ENCODE results near the gene MEG3.
"Not testable (repeated sequence)": the region's sequence is repeated elsewhere in the genome, so short reads cannot be mapped to it uniquely, and the experiment has no call there.

MEG3 gene

DNA sequence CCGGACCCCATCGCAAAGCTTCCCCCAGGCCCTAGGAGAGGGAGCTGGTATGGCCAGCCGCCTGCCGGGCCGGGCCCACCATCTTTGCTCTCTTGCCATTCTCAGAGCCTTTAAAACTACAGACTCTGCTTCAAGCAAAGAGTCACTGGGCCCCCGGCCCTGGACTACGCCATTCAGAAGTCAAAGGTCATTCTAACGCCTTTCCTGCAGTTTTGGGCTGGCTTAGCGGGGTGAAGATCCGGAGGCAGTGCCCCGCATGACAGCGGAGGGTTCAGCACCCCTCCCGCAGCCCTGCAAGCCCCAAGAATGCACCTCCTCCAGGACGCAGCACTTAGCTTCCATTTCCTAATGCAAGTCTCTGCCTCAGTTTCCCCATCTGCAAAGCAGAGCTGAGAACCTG lies 38.3 kb upstream of the MEG3 start:
- DNase-seq: no peak

DNA sequence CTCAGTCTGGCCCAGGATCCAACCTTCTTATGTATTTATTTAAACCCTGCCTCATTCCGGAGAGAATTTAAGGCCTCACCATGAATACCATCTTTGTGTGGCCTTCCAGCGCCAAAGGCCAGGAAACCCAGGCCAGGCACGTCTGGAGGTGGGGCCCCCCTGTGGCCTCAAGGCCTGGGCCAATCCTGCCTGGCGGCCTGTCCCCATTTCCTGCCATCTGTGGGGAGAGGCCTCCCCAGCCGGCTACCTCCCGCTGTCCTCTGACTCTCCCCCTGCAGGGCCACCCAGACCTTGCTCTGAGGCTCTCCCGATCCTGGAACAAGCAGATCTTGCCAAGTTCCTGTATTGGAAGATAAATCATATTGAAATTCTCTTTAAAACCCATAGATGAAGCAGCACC lies 37.4 kb upstream of the MEG3 start:
- DNase-seq: no peak

DNA sequence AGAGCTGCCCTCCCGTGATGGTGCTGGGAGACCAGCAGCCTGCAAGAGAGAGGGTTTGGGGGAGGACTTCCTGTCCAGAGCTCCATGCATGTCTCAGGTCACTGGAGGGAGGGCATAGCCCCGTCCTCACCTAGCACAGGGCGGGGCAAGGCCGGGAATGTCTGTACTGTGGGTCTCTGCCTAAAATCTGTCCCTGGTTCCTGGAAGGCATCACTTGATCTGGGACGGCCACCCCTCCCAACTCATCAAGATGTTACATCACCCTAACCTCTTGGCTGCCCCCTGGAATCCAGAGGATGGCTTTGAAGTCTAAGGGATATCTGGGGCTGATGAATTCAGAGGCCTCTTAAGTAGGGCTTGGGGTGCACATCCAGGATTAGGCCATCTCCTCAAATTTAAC lies 37.0 kb upstream of the MEG3 start:
- DNase-seq: no peak

DNA sequence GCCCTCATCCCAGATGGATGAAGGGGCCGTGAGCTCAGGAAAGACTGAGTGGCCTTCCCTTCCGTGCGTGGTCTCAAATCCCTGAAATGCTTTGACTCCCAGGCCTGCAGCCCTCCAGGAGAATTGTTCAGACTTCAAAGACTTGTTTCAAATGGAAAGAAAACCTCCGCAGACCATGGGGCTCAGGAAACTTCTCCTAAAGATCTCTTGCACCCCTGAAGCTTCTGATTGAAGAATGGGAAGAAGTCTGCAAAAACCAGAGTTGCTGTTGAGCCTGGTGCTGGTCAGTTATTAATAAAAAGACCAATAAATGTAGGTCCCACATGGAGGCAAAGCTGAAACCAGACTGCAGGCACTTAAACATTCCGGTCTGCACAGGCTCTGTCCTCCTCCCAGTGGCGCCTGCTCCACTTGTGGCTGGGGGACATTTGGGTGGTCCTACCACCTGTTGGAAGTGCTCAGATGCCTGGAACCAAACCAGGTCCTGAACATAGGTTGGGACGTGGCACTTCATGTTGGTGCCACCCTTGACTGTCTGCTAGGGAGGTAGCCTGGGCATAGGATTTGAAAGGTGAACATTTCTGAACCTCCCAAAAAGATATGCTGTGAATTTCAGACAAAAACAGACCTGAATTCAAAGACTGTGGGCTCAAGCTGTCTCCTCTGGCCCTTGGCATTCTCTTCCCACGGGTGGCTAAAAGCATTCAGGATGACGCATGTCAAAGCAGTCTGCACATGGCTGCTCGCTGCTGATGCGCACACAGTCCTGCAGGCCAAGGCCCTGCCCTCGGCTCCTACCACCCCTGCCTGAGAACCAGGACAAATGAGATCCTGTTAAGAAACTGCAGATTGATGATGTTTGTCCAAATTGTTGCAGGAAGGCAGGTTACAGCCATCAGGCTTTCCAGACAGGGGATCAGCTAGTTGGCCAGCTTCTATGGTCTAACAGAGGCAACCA lies 36.2 kb upstream of the MEG3 start:
- DNase-seq: no peak

DNA sequence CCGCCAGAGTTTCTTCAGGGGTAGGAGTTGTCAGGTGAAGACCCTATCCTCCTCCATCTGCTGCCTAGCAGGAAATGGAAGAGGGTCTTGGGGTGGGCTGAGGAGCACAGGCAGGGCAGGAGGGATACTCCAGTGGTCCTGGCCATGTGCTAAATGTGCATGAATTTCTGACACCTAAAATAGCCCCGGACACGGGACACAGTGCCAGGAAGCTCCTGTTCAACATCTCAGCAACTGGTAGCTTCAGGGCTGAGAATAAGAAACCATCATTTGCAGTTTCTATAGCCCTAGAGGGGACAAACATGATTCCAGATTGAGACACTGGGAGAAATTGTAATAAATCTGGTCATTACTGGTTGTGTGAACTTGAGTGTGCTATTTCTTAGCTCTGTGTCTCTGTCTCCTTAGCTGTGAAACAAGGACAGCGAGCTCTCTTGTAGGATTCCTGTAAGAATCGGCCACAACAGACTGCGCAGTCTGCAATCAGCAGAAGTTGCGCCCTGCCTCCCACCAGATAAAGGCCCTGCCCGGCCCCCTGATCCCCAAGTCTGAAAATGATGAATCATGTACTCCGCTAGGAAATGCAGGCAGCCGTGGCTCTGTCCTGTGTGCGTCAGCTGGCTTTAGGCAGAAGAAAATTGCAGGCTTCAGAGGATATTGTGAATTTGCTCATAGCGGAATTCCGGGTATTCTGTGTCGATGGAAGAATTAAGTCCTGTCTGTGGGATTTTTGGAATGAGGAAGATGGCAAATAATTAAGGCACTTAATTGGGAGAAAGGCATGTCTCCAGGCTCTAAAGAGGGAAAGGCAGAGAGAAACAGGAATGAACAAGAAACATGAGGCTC lies 35.2 kb upstream of the MEG3 start:
- no peak for DNase-seq

DNA sequence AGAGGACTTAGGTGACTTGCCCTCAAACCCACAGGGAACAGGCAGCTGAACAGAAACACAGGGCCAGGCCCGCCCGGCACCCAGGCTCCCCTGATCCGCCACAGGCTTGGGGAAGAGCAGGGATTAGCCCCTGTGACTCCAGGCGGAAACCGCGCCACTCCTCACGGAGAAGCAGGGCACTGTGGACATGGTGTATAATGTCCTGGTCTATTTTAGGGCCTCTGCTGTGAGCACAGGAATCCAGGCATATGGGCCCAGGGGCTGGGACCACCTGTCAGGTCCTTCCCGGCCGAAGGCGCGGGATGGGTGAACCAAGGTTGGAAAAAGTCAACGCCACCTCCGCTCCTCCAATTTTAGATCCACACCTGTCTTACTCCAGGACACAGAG lies 34.6 kb upstream of the MEG3 start:
- no peak for DNase-seq

DNA sequence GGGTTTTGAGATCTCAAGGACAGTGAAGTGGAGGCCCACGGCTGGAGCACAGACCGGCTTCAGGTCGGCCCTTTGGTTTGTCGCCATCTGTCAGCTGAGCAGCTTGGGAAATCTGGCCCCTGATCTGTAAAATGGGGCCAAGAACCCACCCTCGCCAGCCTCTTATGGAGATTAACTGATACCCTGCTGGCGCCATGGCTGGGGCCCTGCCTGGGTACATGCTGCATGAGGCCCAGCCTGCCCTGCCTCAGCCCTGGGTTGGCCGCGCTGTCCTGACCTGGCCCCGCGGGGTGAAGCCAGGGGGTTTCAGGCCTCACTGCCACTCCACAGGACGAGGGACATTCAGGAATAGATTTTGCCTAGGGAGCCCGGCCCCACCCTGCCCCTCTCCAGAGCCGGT lies 33.9 kb upstream of the MEG3 start:
- no peak for DNase-seq

DNA sequence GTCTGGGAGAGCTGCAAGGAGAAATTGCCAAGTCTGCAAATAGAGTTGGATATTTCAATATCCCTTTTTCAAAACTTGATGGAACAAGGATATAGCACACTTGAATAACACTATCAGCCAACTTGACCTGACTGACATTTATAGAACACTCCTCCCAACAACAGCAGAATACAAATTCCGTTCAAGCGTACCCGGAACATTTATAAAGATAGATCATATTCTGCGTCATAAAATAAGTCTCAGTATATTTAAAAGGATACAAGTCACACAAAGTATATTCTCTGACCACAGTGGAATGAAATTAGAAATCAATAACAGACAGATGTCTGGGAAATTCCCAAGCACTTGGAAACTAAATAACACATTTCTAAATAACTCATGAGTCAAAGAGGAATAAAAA lies 29.0 kb upstream of the MEG3 start:
- DNase-seq: no peak

DNA sequence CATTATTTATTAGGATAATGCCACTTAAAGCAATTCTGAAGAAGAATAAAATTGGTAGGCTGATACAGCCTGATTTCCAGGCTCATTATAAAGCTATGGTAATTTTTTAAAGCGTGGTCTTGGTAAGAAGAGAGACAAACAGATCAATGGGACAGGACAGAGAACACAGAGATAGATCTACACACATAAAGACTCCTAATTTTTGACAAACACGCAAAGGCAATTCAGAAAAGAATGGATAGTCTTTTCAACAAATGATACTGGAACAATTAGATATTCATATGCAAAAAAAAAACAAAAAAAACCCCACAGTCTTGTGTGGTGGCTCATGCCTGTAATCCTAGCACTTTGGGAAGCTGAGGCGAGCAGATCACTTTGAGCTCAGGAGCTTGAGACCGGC lies 25.9 kb upstream of the MEG3 start:
- no peak for DNase-seq

DNA sequence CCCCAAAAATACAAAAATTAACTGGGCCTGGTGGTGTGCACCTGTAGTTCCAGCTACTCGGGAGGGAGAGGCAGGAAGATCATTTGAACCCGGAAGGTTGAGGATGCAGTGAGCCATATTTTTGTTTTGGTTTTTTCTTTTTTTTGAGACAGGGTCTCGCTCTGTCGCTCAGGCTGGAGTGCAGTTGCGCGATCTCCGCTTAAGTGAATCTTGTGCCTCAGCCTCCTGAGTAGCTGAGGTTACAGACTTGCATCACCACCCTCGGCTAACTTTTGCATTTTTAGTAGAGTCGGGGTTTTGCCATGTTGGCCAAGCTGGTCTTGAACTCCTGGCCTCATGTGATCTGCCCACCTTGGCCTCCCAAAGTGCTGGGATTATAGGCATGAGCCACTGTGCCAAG lies 24.5 kb upstream of the MEG3 start:
- not testable (repeated sequence) for DNase-seq

DNA sequence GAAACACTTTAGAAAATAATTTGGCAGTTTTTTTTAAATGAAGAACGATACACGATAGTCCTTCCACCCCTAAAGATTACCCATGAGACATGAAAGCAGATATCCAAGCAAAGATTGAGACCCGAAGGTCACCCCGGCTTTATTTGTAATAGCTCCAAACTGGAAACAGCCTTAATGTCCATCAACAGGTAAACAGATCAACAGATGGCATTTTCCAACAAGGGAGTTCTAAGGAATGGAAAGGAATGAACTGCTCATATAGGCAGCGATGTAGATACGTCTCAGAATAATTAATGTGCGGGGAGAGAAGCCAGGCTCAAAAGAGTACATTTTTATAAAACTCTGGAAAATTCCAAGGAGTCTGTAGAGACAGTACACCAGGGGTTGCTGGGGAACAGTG lies 23.7 kb upstream of the MEG3 start:
- no peak for DNase-seq

DNA sequence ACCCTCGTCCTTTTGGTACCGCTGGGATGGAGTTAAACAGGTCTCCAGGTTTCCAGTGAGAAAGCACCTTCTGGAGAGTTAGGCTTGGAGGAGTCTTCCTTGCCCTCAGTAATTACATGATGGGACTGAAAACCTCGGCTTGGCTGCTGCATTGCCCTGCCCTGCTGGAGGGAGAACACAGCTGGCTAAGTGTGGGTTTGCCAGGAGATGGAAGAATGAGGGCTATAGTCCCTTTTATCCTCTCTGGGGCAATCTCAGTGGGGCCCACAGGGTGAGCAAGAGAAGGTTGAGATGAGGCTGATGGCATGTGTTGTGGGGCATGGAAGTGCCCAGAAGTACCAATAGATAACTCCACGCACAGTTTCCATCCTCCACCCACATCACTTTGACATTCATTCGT lies 23.2 kb upstream of the MEG3 start:
- no peak for DNase-seq

DNA sequence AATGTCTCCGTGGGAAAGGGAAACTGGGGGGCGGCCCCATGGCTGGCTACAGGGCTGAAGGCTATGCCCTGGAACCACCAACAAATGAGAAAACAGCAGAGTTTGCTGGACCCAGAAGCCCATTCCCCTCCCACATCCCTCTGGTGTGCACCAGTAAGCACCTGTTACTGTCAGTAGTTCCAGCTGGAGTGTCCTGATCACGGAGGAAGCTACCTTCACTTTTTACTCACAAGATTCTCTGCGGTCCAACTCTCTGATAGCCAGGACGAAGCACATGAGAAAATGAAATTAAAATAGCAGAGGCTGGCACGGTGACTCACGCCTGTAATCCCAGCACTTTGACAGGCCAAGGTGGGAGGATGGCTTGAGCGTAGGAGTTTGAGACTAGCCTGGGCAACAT lies 22.7 kb upstream of the MEG3 start:
- no peak for DNase-seq

DNA sequence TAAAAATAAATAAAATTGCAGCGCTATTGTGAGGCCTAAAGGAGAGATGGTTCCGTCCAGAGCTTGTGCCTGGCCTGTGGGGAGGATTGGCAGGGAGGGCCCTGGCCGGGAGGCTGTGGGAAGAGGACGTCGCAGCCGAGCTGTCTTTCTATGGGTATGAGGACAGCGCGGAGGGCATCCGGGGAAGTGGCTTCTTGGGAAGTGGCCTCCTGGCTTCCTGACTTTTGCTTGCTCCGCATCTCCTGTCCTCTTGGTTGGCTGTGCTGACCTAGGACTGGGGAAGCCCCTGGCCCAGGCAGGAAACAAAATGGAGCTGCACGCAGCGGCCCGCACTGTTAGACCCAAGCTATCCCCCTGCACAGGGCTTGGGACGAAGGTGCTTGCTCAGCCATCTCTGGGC lies 22.2 kb upstream of the MEG3 start:
- no peak for DNase-seq

DNA sequence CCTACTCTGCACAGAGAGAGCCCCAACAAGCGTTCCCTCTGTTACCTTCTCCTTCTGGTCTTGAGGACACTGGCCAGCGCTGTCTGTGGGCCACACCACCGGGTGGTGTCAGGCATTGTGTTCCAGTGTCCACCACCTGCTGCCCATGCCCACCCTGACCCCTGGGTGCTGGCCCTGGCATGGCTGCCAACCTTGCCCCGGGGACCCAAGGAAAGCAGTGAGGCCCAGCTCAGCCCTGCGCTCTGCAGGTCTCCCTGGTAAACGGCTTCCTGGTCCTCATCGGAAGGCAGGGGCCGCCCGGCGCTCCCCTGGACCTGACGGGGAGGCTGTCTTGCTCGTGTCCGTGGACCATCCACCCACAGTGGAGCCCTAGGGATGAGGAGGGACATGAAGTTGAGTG lies 21.8 kb upstream of the MEG3 start:
- DNase-seq: no peak

DNA sequence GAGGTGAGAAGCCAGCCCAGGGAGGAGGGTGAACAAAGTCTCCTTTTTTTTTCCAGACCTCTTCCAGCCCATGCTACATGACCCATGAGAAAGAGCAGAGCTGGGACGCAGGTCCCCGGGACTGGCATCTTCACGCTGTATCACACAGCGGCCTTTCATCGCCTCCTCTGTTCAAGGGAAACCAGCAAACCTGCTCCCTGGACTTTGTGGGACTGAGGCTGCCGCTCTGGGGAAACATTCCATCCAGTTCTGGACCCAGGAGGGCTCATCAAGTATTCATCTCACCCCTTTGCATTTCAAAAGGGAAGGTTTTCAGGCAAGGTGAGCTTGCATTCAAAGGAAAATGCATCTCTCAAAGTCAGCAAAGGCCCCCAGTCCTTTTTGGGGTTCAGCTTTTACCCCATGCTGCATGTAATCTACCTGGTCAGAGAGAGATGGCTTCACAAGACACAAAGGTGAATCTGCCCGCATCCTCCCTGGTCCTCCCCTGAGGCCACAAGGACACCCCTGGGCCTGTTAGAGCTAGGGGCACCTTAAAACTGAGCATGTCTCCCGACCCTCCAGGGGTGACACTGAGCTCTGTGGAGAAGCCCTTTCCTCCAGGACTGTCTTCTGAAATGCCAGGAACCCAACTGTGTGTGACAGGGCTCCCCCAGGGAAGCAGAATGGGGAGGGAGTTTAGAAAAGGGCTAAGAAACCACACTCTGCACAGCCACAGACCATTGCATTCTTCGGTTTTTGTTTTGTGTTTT lies 21.2 kb upstream of the MEG3 start:
- no peak for DNase-seq

DNA sequence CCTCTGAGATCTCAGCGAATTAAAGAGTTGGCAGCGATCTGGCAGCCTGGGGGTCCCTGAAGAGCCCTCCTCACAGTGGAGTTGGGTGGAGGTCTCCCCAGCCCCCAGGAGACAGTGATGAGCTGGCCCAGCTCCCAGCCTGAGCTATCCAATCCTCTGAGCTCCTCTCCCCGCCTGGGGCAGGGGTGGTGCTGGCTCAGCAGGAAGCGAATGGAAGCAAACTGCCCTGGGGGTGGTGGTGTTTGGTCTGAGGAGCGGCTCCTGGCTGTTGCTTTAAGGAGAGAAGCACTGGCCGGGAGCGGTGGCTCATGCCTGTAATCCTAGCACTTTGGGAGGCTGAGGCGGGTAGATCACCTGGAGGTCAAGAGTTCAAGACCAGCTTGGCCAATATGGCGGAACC lies 19.5 kb upstream of the MEG3 start:
- DNase-seq: no peak

DNA sequence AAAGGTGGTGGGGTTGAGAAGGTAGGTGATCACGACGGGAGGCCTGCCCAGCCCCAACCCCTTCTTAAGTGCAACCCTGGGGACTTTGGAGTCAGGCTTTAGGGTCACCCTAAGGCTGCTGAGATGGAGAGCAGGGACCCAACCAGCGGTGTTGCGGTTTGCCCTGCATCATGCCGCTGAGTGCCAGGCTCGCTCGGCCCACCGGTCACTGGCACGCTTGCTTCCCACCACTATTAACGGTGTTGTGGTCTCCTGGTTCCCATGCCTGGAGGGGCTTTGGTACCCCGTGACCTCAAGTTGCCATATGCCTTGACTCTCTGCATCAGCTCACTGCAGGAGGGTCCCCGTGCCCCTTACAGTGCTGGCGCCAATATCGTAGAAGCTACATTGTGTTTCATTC lies 18.4 kb upstream of the MEG3 start:
- no peak for DNase-seq

DNA sequence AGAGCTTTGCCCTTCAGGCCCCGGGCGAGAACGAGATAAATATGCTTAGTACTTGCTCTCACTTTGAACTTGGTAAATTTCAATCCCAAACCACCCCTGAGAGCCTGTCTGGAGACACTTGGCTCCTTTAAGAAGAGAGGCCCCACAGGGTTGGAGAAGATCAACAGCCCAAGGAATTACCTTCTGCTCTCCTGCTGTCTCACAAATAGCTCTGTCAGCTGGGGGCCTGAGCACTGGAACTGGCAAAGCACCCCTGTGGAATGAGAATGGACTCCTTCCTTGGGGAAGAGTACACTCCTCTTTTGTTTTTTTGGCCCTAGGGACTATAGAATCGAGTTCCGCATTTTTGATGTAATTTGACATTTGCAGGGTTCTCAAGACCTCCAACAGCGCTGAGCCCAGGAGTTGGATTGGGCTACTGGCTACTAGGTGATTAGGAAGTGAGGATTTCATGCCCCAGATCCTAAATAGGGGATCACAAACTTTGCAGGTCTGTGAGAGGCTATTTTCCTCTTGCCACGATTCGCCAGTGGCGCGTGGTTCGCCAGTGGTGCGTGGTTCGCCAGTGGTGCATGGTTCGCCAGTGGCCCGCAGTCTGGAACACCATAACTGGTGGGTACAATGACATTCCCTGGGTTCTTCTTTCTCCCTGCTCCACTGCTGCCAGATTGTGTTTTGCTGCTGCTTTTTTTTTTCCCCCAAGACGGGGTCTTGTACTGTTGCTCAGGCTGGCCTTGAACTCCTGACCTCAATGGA lies 17.8 kb upstream of the MEG3 start:
- no peak for DNase-seq

DNA sequence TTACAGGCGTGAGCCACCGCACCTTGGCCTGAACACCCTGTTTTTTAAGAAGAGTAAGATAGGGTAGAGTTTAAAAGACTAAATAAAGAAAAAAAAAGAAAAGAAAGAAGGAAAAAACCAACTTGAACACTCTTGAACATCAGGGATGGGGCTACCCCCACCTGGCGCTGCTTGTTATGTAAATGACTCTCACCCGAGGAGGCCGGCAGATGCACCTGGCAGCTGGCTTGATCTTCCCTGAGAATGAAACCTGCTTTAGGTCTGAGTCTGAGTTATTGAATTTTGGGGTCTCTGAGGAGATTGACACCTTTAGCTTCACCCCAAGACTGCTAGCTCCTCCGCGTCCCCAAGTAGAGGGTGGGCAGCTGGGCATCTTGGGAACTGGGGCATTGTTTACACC lies 15.5 kb upstream of the MEG3 start:
- no peak for DNase-seq

DNA sequence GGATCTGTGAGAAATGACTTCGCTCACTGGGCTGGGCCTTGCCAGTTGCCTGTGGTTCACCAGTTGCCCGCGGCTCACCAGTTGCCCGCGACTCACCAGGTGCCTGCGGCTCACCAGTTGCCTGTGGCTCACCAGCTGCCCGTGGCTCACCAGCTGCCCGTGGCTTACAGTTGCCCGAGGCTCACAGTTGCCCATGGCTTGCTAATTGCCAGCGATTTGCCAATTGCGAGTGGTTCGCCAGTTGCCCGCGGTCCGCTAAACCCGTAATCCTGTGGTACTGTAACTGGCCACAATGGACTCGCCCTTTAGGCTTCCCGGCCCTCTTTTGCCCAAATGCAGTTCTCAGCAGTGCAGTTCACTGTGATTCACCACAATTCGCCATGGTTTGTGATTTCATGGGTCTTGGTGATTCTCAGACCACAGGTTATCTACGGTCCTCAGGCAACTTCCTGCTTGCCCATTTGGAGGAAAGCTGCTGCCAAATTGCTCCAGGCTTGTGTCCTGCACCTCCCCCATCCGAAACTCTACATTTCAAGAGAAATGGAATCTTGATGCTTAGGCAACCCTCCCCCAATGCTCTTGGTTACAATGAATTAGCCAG lies 15.0 kb upstream of the MEG3 start:
- no peak for DNase-seq

DNA sequence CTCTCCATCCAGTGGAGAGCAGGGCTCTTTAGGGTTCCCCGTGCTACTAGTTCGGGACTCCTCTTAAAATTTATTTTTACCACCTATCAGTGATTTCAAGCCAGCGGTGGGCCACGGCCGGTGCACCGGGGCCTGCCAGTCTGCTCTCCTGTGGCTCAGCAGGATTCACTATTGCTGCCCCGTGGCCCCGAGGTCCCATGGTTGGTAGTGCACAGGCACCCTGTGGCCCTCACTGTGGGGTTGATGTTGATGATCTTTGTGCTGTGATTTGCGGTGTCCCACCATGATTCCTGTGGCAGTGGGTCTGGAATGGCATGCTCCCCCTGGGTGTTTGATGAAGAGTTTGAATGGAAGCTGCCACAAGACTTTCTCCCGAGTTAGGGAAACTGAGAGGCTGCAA lies 12.6 kb upstream of the MEG3 start:
- DNase-seq: no peak

Measured in right kidney (tissue), 1 donor.